Gastrocnemius medialis (tissue), 4 donors: ENCODE results near the gene CDK16. TPM values are rescaled to one million over a fixed set of nuclear protein-coding genes. Genes with fewer than 3 reads are reported as not detected.

Experiments used
- ATAC-seq, 2 donors: fragments of 150-250 bp; one replicate each; pipeline ENCODE4 v1.9.1; 2016
- DNase-seq, 2 donors: peaks; one replicate each; pipeline ENCODE4 v3.0.0-alpha.2; 2019
- H3K27ac ChIP-seq, 4 donors: fragments of 200-600 bp; sonication (generic); 1 replicate in 1 of 4; 2 replicates in 3 of 4; pipeline ENCODE4 v1.5.1; 2016 to 2018; ENCODE audit warnings: mild to moderate bottlenecking in 2 of 4, moderate library complexity in 1 of 4
- H3K27me3 ChIP-seq, 3 donors: fragments of 200-600 bp; sonication (generic) in 2 of 3; 1 replicate in 1 of 3; 2 replicates in 2 of 3; pipeline versions ENCODE4 v1.5.1 to v1.6.0; 2016 to 2019; ENCODE audit warnings: mild to moderate bottlenecking in 1 of 3, moderate library complexity in 1 of 3
- H3K36me3 ChIP-seq, 2 donors: fragments of 200-600 bp; sonication (generic) in 1 of 2; one replicate each; pipeline ENCODE4 v1.5.1; 2017 to 2018
- H3K4me1 ChIP-seq, 2 donors: fragments of 200-600 bp; sonication (generic) in 1 of 2; one replicate each; pipeline ENCODE4 v1.5.1; 2016 to 2017; ENCODE audit warnings: mild to moderate bottlenecking in 2 of 2
- H3K4me3 ChIP-seq, 4 donors: fragments of 200-600 bp; sonication (generic) in 3 of 4; 1 replicate in 1 of 4; 2 replicates in 3 of 4; pipeline ENCODE4 v1.5.1; 2016 to 2019; ENCODE audit warnings: mild to moderate bottlenecking in 2 of 4
- H3K9me3 ChIP-seq, 3 donors: fragments of 200-600 bp; sonication (generic) in 2 of 3; 1 replicate in 1 of 3; 2 replicates in 2 of 3; pipeline ENCODE4 v1.5.1; 2016 to 2019
- CTCF ChIP-seq, 5 experiments: fragments of 450-650 bp in 3 of 5; fragments of 200-600 bp in 2 of 5; sonication (generic) in 2 of 5; IDR thresholded peaks in 4 of 5; conservative IDR thresholded peaks in 1 of 5; 1 replicate in 4 of 5; 2 replicates in 1 of 5; pipeline ENCODE4 v1.5.1; 2016 to 2019; ENCODE audit warnings: antibody characterized with exemption in 5 of 5, mild to moderate bottlenecking in 3 of 5, moderate library complexity in 3 of 5
- POLR2A ChIP-seq, 2 donors: fragments of 450-650 bp; IDR thresholded peaks; one replicate each; pipeline ENCODE4 v1.6.1; 2017; ENCODE audit warnings: antibody characterized with exemption in 2 of 2, mild to moderate bottlenecking in 2 of 2, moderate library complexity in 2 of 2
- in situ Hi-C, 4 donors: fragments of 200-750 bp; cut with MboI; loops; one replicate each; pipeline versions ENCODE4 v1.15.0 to v1.8.0; 2017; ENCODE audit warnings: low sequenced_read_pairs in 4 of 4
- intact Hi-C: fragments of 100-400 bp; cut with DNase I; formaldehyde crosslinking; loops from one replicate; pipeline ENCODE4 v1.15.1; 2023; ENCODE audit warnings: low total_unique reads
- total RNA-seq, 4 donors: library from RNA; depleted of rRNA; stranded (reverse); fragments of >200 nt; gene quantifications; one replicate each; pipeline versions ENCODE4 v1.1.0 to v1.2.3, GENCODE V29; 2016

The CDK16 gene
- total RNA-seq, 4 donors from 2014 or later, result 124 to 208 (median 178) TPM

- peaks cover 0 to 3% of the 10 kb centered on the region in 2 donors for H3K4me1 ChIP-seq
- no peaks in the 10 kb centered on the region for H3K9me3 ChIP-seq
- no peak for TF ChIP-seq CTCF (IDR thresholded peaks at IDR 0.05 in 4 of 5, conservative IDR thresholded peaks at IDR 0.05 in 1 of 5)
- no peak for TF ChIP-seq POLR2A (IDR thresholded peaks at IDR 0.05)
- DNase-seq (no peak), ATAC-seq (no peak)
- no peaks in the 10 kb centered on the region for H3K27me3 ChIP-seq
- peaks cover 0 to 35% of the 10 kb centered on the region in 2 donors for H3K36me3 ChIP-seq
- intact Hi-C loops, result loop anchor here (5.0 kb wide), 1 partner anchor 291 kb away; no protein-coding TSS in a partner anchor
- in situ Hi-C loops, result no loop called here
- no peak overlapping the region for H3K27ac ChIP-seq
- H3K4me3 ChIP-seq, result no peak overlapping the region
Measured at GRCh38 chrX:47231167-47231566, 12.7 kb downstream of the CDK16 start.

GRCh38 chrX:47232197-47232802 lies 13.8 kb downstream of the CDK16 start:
- Histone ChIP-seq H3K9me3 (no peaks in the 10 kb centered on the region), H3K4me1 (peaks cover 0 to 3% of the 10 kb centered on the region in 2 donors), H3K36me3 (peaks cover 0 to 23% of the 10 kb centered on the region in 2 donors), H3K4me3 (peak overlapping the region; percentile 57 to 84 (median 74)), H3K27ac (peak overlapping the region; percentile 88 to 93 (median 91)), H3K27me3 (no peaks in the 10 kb centered on the region)
- intact Hi-C loops (loop anchor here (2.0 to 5.0 kb wide), 3 partner anchors 290 to 427 kb away; partner anchors contain the start of gene UXT), in situ Hi-C loops (no loop called here)
- no peak for DNase-seq
- TF ChIP-seq POLR2A (IDR thresholded peaks at IDR 0.05), result no peak
- no peak for TF ChIP-seq CTCF (IDR thresholded peaks at IDR 0.05 in 4 of 5, conservative IDR thresholded peaks at IDR 0.05 in 1 of 5)
- no peak for ATAC-seq

- H3K9me3 ChIP-seq, result no peaks in the 10 kb centered on the region
- TF ChIP-seq CTCF (IDR thresholded peaks at IDR 0.05 in 4 of 5, conservative IDR thresholded peaks at IDR 0.05 in 1 of 5), result no peak
- TF ChIP-seq POLR2A (IDR thresholded peaks at IDR 0.05), result peak in 1 of 2 donors; percentile 37
- peaks cover 0 to 3% of the 10 kb centered on the region in 2 donors for H3K4me1 ChIP-seq
- intact Hi-C loops, result loop anchor here (1.0 to 5.0 kb wide), 6 partner anchors 15 to 426 kb away; partner anchors contain the start of genes CDK16, UBA1 and UXT
- DNase-seq, result peak in 1 of 2 donors; percentile 36
- peak within 1 kb of the TSS; percentile 88 to 93 (median 91) for H3K27ac ChIP-seq
- in situ Hi-C loops, result no loop called here
- H3K27me3 ChIP-seq, result no peaks in the 10 kb centered on the region
- peak within 1 kb of the TSS; percentile 57 to 84 (median 74) for H3K4me3 ChIP-seq
- H3K36me3 ChIP-seq, result peaks cover 0 to 19% of the 10 kb centered on the region in 2 donors
- peak; percentile 4 to 25 for ATAC-seq
Measured at GRCh38 chrX:47232803-47233332, 14.4 kb downstream of the CDK16 start, which contains the start of gene USP11. USP11 (plus strand) TSS chrX:47233009; CDS start chrX:47233044, 35 bp downstream.

- TF ChIP-seq POLR2A (IDR thresholded peaks at IDR 0.05), result peak; percentile 36 to 76
- no peak for TF ChIP-seq CTCF (IDR thresholded peaks at IDR 0.05 in 4 of 5, conservative IDR thresholded peaks at IDR 0.05 in 1 of 5)
- Histone ChIP-seq H3K27me3 (no peaks in the 10 kb centered on the region), H3K4me1 (peaks cover 0 to 3% of the 10 kb centered on the region in 2 donors), H3K36me3 (peaks cover 0 to 13% of the 10 kb centered on the region in 2 donors), H3K27ac (peak overlapping the region; percentile 88 to 93 (median 91)), H3K9me3 (no peaks in the 10 kb centered on the region), H3K4me3 (peak overlapping the region; percentile 57 to 84 (median 74))
- DNase-seq, result peak; percentile 91 to 94
- intact Hi-C loops (loop anchor here (1.0 to 5.0 kb wide), 6 partner anchors 15 to 425 kb away; partner anchors contain the start of genes CDK16, UBA1 and UXT), in situ Hi-C loops (no loop called here)
- ATAC-seq, result peak; percentile 92 to 94
Measured at GRCh38 chrX:47233333-47234113, 15.0 kb downstream of the CDK16 start.
